ENCODE measurements around the gene ACACB.

Gene ACACB

DNA sequence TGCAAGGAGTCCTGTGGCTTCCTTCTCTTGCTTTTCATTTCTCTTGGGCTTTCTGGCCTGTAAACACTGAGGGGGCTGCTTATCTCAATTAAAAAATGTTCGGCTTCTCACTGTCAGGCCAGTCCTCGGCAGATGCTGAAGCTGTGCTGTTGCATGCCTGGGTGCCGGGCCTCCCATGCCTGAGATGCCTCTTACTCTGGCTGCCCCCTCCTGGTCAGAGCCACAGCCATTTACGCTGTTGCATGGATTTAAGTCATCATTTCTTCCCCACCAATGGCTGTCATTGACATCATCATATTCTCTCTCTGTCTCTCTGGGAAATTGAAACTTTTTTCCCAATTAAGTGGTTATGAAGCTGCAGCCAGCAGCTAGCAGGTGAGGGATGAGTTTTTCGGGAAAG, 139.0 kb downstream of the ACACB start:
- peak; percentile 15 for DNase-seq (ENCODE audit: low read depth)

GRCh38 chr12:109256011-109256410, 139.6 kb downstream of the ACACB start:
- DNase-seq (ENCODE audit: low read depth): no peak

DNA sequence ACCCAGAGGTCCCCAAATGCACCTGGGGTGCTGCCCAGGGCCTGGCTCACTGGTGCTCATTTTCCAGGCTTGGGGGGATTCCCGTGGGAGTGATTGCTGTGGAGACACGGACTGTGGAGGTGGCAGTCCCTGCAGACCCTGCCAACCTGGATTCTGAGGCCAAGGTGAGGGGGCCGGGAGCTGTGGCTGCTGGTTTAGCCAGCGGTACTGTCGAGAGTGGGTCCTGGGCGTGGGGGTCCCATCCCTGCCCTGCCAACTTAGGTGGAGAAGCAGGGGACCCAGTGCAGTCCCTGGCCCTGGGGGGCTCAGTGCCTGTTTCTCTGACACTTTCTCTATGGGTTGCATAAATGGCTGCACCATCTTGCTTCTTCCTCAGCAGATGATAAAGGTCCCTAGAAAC, 141.8 kb downstream of the ACACB start:
- no peak for DNase-seq (ENCODE audit: low read depth)

- no peak for DNase-seq (ENCODE audit: low read depth)
Observed at GRCh38 chr12:109258607-109259544, 142.5 kb downstream of the ACACB start.

DNA sequence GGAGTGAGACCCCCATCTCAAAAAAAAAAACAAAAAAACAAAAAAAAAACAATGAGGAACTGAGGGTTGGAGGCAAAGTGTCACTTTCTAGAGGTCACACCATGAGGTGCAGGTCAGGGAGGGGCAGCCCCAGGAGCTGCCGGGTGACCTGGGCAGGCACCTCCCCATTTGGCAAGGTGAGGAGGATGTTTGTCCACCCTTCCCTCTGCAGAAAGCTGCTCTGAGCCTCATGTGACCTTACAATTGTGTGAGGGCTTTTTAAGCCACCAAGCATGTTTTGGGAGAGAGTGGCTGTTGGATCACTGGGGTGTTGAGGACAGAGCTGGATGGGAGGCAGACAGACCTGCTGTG, 143.1 kb downstream of the ACACB start:
- no peak for DNase-seq (ENCODE audit: low read depth)

GRCh38 chr12:109261087-109261486, 144.7 kb downstream of the ACACB start:
- DNase-seq (ENCODE audit: low read depth): no peak

GRCh38 chr12:109261939-109262338, 145.6 kb downstream of the ACACB start:
- DNase-seq (ENCODE audit: low read depth): no peak

GRCh38 chr12:109263439-109263838, 147.1 kb downstream of the ACACB start:
- DNase-seq (ENCODE audit: low read depth): no peak

- DNase-seq (ENCODE audit: low read depth): peak; percentile 60
Observed at GRCh38 chr12:109264095-109264942, 147.9 kb downstream of the ACACB start.

DNA sequence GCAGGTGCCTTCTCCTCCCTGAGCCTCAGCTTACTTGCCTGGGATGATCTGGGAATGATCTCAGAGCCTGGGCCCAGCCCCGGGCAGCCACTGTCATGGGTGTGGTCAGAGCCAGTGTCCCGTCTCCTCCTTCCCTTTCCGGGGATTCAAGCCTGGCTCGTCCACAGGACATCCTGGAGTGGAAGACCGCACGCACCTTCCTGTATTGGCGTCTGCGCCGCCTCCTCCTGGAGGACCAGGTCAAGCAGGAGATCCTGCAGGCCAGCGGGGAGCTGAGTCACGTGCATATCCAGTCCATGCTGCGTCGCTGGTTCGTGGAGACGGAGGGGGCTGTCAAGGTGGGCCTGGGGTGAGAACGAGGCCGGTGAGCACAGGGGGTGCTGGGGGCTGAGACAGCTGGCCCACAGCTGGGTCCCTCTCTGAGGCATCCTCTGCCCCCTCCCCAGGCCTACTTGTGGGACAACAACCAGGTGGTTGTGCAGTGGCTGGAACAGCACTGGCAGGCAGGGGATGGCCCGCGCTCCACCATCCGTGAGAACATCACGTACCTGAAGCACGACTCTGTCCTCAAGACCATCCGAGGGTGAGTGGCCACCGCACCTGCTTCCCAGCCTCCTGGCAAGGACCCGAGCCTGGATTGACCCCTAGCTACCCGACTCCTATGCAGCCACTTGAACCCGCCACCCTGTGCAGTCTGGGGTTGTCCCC, 148.7 kb downstream of the ACACB start:
- DNase-seq (ENCODE audit: low read depth): no peak

GRCh38 chr12:109266106-109266879, 149.9 kb downstream of the ACACB start:
- peak; percentile 7 for DNase-seq (ENCODE audit: low read depth)

DNA sequence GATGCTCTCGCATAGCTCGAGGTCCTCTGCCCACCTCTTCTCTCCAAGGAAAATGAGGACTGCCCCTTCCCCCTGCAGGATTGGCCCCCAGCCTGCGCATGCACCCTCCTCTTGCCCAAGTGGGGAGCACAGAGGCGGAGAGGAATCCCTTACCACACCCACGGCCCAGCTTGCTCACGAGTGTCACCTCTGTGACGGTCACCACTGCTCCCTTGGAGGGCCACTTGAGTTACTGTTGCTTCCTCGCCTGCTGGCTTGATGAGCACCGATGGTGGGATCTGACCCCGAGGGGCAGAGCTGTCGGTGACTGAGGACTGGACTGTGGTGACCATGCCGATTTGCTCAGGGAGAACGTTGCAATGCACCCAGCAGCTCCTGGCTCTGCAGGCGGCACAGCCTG, 151.0 kb downstream of the ACACB start:
- DNase-seq (ENCODE audit: low read depth): no peak

- no peak for DNase-seq (ENCODE audit: low read depth)
Observed at GRCh38 chr12:109268896-109269295, 152.5 kb downstream of the ACACB start.

GRCh38 chr12:109269428-109269827, 153.0 kb downstream of the ACACB start:
- DNase-seq (ENCODE audit: low read depth): no peak

DNA sequence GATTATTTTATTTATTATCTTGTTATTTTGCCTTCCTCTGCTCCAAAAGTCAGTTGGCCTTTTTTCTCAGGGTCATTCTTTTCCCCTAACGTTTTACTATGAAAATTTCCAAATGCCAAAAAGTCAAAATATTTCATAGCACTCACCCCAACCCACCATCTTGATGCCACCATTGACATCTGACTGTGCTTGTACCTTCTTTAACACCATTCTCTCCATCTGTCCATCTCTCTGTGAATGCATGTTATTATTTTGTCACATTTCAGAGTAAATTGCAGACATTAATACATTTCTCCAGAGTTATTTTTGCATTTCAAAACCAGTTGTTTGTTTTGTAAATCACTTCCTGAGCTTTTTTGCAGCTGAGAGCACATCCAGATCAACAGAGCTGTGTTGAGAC, 154.1 kb downstream of the ACACB start:
- DNase-seq (ENCODE audit: low read depth): no peak

DNA sequence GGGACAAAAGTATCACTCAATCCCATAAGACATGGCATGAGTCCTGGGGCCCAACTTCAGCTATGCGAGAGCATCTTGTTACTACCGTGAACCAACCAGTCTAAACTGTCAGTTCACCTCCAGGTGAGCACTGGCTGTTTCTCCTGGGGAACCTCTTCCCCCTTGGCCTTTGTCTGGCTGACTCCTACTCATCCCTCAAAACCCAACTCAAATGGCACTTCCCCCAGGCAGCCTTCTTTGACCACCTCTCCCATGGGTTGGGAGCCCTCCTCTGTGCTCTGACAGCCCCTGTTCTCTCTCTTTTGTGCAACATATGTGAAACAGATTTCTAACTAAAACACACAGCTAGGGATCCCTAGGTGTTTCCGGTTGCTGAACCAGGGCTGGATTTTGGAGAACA, 155.0 kb downstream of the ACACB start:
- DNase-seq (ENCODE audit: low read depth): no peak

- no peak for DNase-seq (ENCODE audit: low read depth)
Observed at GRCh38 chr12:109273354-109273753, 157.0 kb downstream of the ACACB start.

DNA sequence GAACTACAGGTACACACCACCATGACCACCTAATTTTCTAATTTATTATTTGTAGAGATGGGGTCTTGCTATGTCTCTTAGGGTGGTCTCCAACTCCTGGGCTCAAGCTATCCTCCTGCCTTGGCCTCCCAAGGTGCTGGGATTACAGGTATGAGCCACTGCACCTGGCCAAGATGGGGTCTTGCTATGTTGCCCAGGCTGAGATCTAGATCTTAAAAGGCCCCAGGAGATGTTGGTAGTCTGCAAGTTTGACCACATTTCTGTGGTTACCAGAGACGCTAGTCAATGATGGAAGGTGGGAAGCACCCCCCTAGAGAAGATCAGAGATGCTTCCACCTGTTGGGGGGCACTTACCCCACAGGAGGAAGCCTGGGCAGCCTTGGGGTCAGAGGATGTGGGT, 158.0 kb downstream of the ACACB start:
- no peak for DNase-seq (ENCODE audit: low read depth)

DNA sequence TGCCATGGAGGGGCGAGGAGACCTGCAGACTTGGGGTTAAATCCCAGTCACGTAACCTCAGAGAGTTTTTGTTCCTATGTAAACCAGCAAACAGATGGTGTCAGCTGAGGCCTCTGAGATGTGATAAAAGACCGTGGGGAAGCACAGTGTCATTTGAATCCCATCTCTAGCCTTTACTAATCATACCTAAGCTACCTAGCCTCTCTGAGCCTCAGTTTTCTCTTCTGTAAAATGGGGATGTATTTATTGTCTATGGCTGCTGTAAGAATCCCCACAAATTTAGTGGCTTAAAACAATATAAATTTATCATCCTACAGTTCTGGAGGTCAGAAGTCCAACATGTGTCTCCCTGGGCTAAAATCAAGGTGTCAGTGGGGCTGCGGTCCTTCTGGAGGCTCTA, 158.8 kb downstream of the ACACB start:
- DNase-seq (ENCODE audit: low read depth): no peak

- DNase-seq (ENCODE audit: low read depth): no peak
Observed at GRCh38 chr12:109276160-109276559, 159.8 kb downstream of the ACACB start.

DNA sequence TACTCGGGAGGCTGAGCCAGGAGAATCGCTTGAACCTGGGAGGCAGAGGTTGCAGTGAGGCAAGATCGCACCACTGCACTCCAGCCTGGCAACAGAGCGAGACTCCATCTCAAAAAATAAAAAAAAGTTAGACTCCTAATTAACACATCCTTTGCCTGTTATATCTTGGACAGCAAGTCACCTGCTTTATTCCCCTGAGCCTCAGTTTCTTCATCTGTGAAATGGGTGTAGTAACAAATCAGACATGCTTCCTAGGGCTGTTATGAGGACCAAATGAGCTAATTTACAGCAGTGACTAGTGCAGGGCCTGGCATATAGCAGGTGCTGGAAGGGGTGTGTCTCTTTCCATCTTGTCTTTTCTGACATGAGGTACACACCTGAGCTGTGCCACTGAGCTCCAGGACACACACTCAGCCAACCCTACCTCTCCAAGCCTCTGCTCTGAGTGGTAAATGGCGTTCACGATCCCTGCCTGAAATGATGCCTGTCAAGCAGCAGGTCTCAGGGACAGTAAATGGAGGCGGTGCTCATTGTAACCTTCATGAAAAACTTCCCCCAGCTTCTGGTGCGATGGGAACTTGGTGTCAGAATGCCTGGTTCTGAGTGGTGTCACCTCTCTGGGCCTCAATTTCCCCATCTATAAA, 161.0 kb downstream of the ACACB start:
- DNase-seq (ENCODE audit: low read depth): no peak

Data from EH (cell line).